OCI-LY3 (cell line): ENCODE results near the gene GLI2.

Experiments used
- H2AFZ ChIP-seq: fragments of 200-600, 300-600 bp; shearing (Covaris generic); 2 replicates; pipeline ENCODE4 v1.6.0; 2014; ENCODE audit warnings: antibody characterized with exemption, low read depth, low read length
- H3K27ac ChIP-seq: fragments of 200-600, 300-600 bp; sonication (generic); 2 replicates; pipeline ENCODE4 v1.5.1; 2014; ENCODE audit warnings: mild to moderate bottlenecking, low read length, moderate library complexity, mixed read lengths
- H3K27me3 ChIP-seq: fragments of 200-600, 300-600 bp; sonication (generic); 2 replicates; pipeline ENCODE4 v1.6.1; 2014; ENCODE audit warnings: low read depth, low read length, mixed read lengths
- H3K36me3 ChIP-seq: fragments of 200-600, 300-600 bp; sonication (generic); replicated peaks from 2 replicates; pipeline ENCODE3; 2014; ENCODE audit warnings: low read depth, low read length, mixed read lengths
- H3K4me1 ChIP-seq: fragments of 300-600, 200-600 bp; sonication (generic); 2 replicates; pipeline ENCODE4 v1.6.1; 2014; ENCODE audit warnings: low read length, mixed read lengths
- H3K4me2 ChIP-seq: fragments of 200-600, 300-600 bp; sonication (generic); 2 replicates; pipeline ENCODE4 v1.6.1; 2014; ENCODE audit warnings: low read length, mixed read lengths
- H3K4me3 ChIP-seq: fragments of 300-600, 200-600 bp; sonication (generic); 2 replicates; pipeline ENCODE4 v1.5.1; 2014; ENCODE audit warnings: antibody characterized with exemption, mild to moderate bottlenecking, low read length, moderate library complexity
- H3K79me2 ChIP-seq: fragments of 300-600, 200-600 bp; shearing (Covaris generic); 2 replicates; pipeline ENCODE4 v1.6.1; 2014; ENCODE audit warnings: mild to moderate bottlenecking, low read length, mixed read lengths
- H3K9ac ChIP-seq: fragments of 300-600, 200-600 bp; shearing (Covaris generic); 2 replicates; pipeline ENCODE4 v1.6.0; 2014; ENCODE audit warnings: mild to moderate bottlenecking, low read length, moderate library complexity
- H3K9me3 ChIP-seq: fragments of 200-600, 300-600 bp; shearing (Covaris generic); 2 replicates; pipeline ENCODE4 v1.6.1; 2014; ENCODE audit warnings: low read length, mixed read lengths; ENCODE audit not compliant: insufficient read depth
- H4K20me1 ChIP-seq: fragments of 200-600, 300-600 bp; sonication (generic); 2 replicates; pipeline ENCODE4 v1.6.1; 2016; ENCODE audit warnings: low read length, mixed read lengths; ENCODE audit not compliant: insufficient read depth
- EZH2phosphoT487 ChIP-seq: fragments of 200-600 bp; shearing (Covaris generic); IDR thresholded peaks from 2 replicates; pipeline ENCODE4 v1.6.1; 2018; ENCODE audit warnings: antibody characterized with exemption, mixed run types, low read depth
- TF ChIP-seq, protein P1 (sequence below): fragments of 200-600, 300-600 bp; sonication (generic); IDR thresholded peaks from 2 replicates; pipeline ENCODE4 v1.5.1; 2014; ENCODE audit warnings: antibody characterized with exemption, low read length, low read depth

Gene GLI2

DNA sequence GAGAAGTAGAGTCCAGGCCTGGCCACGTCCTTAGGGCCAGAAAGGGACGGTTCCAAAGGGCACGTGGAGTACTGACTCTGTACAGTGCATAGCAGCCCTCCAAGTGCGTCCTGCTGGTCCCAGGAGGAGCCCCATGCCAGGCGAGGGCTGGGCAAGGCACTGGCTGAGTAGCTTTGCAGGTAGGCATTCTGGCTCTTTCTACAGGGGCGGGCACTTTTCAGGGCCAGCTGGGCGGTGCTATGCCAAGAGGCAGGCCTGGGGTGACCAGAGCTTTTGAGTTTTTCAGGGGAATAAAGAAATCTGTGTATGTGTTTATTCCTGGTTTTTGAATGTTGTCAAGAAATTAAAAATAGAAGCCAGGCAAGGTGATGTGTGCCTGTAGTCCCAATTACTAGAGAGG is 15.4 kb upstream of the GLI2 start:
- Histone ChIP-seq H3K4me1 (no peaks in the 10 kb centered on the region), H3K4me3 (no peak overlapping the region), H3K9ac (no peak overlapping the region), H3K79me2 (no peaks in the 10 kb centered on the region), H3K27me3 (peaks cover 4% of the 10 kb centered on the region; the same call in 1 of the 2 replicates), H3K27ac (no peak overlapping the region), H3K9me3 (no peaks in the 10 kb centered on the region), H4K20me1 (no peaks in the 10 kb centered on the region), H2AFZ (no peak overlapping the region), H3K36me3 (no peaks in the 10 kb centered on the region), H3K4me2 (no peak overlapping the region)
- TF ChIP-seq, protein P1, sequence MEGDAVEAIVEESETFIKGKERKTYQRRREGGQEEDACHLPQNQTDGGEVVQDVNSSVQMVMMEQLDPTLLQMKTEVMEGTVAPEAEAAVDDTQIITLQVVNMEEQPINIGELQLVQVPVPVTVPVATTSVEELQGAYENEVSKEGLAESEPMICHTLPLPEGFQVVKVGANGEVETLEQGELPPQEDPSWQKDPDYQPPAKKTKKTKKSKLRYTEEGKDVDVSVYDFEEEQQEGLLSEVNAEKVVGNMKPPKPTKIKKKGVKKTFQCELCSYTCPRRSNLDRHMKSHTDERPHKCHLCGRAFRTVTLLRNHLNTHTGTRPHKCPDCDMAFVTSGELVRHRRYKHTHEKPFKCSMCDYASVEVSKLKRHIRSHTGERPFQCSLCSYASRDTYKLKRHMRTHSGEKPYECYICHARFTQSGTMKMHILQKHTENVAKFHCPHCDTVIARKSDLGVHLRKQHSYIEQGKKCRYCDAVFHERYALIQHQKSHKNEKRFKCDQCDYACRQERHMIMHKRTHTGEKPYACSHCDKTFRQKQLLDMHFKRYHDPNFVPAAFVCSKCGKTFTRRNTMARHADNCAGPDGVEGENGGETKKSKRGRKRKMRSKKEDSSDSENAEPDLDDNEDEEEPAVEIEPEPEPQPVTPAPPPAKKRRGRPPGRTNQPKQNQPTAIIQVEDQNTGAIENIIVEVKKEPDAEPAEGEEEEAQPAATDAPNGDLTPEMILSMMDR, result no peak
- TF ChIP-seq EZH2phosphoT487, result no peak

DNA sequence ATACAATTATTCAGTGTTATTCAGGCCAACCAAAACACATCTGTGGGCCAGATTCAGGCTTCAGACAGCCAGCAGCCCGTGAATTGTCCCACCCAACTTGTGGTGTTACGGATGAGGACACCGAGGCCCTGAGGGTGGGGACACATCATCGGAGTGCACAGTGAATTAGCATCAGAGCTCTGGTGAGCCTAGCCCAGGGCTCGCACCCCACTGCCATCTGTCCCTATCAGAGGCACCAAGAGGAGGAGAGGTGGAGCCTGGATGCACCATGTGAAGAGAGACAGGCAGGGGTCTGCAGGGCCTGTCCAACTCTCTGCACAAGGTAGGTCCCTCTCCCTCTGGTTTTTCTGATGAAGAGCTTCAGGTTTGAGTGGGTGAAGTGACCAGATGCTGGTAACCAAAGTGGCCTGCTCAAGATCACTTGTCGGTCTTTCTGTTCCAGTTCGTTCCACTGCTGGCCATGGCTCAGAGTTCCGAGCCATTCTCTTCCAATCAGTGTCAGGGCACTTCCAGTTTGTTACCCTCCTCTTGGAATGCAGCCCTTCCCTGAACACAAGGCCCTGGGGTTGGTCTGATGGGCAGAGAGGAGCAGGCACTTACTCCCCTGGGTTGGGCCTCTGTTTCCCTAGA is 14.8 kb upstream of the GLI2 start:
- H3K4me1 ChIP-seq, result no peaks in the 10 kb centered on the region
- H3K9ac ChIP-seq, result no peak overlapping the region
- H3K79me2 ChIP-seq, result no peaks in the 10 kb centered on the region
- no peaks in the 10 kb centered on the region for H4K20me1 ChIP-seq
- TF ChIP-seq, protein P1, result no peak
- TF ChIP-seq EZH2phosphoT487, result no peak
- H3K27ac ChIP-seq, result no peak overlapping the region
- H2AFZ ChIP-seq, result no peak overlapping the region
- H3K36me3 ChIP-seq, result no peaks in the 10 kb centered on the region
- H3K4me2 ChIP-seq, result no peak overlapping the region
- H3K27me3 ChIP-seq, result peaks cover 4% of the 10 kb centered on the region; the same call in 1 of the 2 replicates
- no peak overlapping the region for H3K4me3 ChIP-seq
- H3K9me3 ChIP-seq, result no peaks in the 10 kb centered on the region

DNA sequence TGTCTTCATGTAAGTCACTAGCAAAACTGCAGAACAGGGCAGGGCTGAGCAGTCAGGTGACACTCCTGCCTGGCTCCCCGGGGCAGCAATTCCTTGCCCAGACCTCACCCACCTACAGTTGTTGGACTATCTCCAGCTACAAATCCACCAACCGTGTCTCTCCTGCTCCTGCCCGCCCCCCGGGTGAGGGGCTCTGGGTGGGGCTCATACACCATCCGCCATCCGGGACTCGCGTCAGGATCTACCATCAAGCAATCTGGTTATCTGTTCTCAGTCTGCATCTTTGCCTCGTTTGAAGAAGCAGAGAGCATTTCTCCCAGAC is 13.5 kb upstream of the GLI2 start:
- Histone ChIP-seq H2AFZ (no peak overlapping the region), H3K27me3 (peaks cover 9% of the 10 kb centered on the region; the same call in 1 of the 2 replicates), H3K36me3 (no peaks in the 10 kb centered on the region), H3K9ac (no peak overlapping the region), H3K27ac (no peak overlapping the region), H3K79me2 (no peaks in the 10 kb centered on the region), H3K4me3 (no peak overlapping the region), H3K9me3 (no peaks in the 10 kb centered on the region), H3K4me1 (no peaks in the 10 kb centered on the region), H4K20me1 (no peaks in the 10 kb centered on the region), H3K4me2 (no peak overlapping the region)
- no peak for TF ChIP-seq EZH2phosphoT487
- TF ChIP-seq, protein P1, result no peak

DNA sequence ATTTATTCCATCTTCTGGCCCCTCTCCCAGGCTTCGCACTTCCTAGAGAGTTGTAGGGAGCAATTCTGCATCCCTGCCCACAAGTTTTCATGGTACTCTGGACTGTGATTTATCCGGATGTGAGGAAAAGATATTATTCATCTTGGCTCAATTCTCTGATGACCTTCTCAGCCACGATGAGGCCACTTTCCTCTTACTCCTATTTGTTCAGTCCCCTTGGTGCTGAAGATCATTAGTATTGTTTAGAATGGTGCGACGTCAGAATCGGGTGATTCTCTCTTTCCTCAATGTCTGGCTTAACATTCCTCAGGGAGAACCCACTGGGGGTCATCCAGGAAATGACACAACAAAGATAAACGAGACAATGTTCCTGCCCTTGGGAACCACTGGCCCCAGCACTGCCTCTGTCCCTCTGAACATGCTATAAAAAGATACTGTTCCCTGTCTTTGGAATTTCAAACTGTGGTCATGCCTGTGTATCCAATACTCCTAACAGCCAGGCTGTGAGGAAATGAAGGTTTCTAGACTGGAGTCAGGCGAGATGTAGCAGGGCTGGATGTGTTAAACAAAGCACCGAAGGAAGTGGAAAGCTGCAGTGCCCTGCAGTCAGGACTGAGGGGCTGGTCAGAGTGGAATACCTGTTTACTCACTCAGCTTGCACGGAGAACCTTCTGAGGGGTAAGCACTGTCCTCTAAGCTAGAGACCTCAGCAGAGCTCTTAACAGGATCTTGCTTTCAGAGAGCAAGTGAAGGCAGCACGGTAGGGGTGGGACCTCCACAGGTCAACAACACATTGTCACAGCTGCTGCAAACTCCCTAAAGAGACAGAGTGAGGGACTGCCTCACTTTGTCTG is 12.9 kb upstream of the GLI2 start:
- H2AFZ ChIP-seq, result no peak overlapping the region

More for the DNA sequence above, 12.9 kb upstream of the GLI2 start:
- Histone ChIP-seq H3K27ac (no peak overlapping the region), H4K20me1 (no peaks in the 10 kb centered on the region), H3K27me3 (peaks cover 9% of the 10 kb centered on the region; the same call in 1 of the 2 replicates), H3K9ac (no peak overlapping the region), H3K4me3 (no peak overlapping the region), H3K4me1 (no peaks in the 10 kb centered on the region), H3K79me2 (no peaks in the 10 kb centered on the region), H3K4me2 (no peak overlapping the region), H3K9me3 (no peaks in the 10 kb centered on the region), H3K36me3 (no peaks in the 10 kb centered on the region)
- TF ChIP-seq, protein P1, result no peak
- TF ChIP-seq EZH2phosphoT487, result no peak
